Measurements from ENCODE around the gene ZNF780A. TPM values are rescaled to one million over a fixed set of nuclear protein-coding genes. Genes with fewer than 3 reads are reported as not detected.

The ZNF780A gene
- total and polyA plus RNA-seq, 2 of the 13 experiments (the other 11 are each of a cell fraction or from before 2014, with no cell fraction given): 13.5 to 22.7 TPM

DNA sequence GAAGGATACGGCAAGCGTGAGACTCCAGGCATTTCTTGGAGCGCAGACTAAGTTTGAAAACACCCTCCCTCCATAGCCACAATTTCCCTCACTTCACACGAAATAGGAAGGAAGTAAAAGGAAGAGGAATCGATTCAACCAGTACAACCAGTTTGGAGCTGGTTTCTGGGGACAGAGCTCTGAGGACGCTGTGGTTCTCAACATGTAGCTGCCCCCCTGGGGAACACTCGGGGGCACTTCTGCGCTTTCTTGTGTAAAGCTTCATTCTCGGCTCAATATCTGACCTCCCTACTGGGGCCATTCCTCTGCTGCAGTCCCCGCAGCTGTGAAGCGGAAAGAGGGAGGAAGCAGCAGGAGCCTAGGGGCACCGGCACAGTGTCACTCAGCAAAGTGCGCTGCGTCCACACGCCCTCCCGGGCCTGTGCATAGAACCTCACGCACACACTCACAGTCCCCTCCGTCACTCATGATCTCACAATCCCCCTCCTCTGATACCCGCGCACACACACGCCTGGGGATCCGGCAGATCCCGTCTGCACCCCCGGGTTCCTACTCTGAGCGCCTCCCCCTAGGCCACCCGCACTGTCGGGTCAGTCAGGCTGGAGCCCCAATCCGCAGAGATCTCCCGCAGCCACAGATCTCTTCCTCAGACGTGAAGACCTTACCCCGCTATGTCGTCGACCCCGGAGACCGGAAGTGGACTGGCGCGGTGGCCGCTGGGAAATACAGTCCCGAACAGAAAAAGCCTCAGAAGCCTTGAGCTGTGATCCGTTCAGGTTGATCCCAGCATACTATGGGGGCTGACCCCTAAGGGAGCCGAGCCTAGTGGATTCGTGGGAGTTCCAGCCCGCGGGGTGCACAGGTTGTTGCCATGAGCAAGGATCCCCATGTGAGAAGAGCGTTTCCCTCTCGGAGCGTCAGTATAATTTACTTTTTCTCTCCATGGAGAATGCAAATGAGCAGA is at the start of gene ZNF780A (continued):
- TF ChIP-seq HDAC6 (IDR thresholded peaks at IDR 0.05; ENCODE audit: low read depth, low read length): no peak
- TF ChIP-seq AGO1 (IDR thresholded peaks at IDR 0.05; ENCODE audit: low read depth, low read length, poor library complexity, severe bottlenecking): peak; percentile 35
- TF ChIP-seq ZSCAN9 (CRISPR knock-in tag; IDR thresholded peaks at IDR 0.05; ENCODE audit: borderline replicate concordance): peak; percentile 90
- 0 out of 2 replicates have a peak, but pooled peaks have one; percentile 34 for TF ChIP-seq ZMYM4 (CRISPR knock-in tag; IDR thresholded peaks at IDR 0.05)
- TF ChIP-seq, protein P1, sequence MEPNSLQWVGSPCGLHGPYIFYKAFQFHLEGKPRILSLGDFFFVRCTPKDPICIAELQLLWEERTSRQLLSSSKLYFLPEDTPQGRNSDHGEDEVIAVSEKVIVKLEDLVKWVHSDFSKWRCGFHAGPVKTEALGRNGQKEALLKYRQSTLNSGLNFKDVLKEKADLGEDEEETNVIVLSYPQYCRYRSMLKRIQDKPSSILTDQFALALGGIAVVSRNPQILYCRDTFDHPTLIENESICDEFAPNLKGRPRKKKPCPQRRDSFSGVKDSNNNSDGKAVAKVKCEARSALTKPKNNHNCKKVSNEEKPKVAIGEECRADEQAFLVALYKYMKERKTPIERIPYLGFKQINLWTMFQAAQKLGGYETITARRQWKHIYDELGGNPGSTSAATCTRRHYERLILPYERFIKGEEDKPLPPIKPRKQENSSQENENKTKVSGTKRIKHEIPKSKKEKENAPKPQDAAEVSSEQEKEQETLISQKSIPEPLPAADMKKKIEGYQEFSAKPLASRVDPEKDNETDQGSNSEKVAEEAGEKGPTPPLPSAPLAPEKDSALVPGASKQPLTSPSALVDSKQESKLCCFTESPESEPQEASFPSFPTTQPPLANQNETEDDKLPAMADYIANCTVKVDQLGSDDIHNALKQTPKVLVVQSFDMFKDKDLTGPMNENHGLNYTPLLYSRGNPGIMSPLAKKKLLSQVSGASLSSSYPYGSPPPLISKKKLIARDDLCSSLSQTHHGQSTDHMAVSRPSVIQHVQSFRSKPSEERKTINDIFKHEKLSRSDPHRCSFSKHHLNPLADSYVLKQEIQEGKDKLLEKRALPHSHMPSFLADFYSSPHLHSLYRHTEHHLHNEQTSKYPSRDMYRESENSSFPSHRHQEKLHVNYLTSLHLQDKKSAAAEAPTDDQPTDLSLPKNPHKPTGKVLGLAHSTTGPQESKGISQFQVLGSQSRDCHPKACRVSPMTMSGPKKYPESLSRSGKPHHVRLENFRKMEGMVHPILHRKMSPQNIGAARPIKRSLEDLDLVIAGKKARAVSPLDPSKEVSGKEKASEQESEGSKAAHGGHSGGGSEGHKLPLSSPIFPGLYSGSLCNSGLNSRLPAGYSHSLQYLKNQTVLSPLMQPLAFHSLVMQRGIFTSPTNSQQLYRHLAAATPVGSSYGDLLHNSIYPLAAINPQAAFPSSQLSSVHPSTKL (CRISPR knock-in tag; IDR thresholded peaks at IDR 0.05): peak; percentile 61
- TF ChIP-seq ZNF792 (CRISPR knock-in tag; IDR thresholded peaks at IDR 0.05): 0 out of 2 replicates have a peak, but pooled peaks have one; percentile 41
- no peak for TF ChIP-seq ZNF101 (CRISPR knock-in tag; IDR thresholded peaks at IDR 0.05; ENCODE audit: borderline replicate concordance, low read depth)
- peak; percentile 29; the same call in 1 of the 2 replicates for TF ChIP-seq TARDBP (CRISPR knock-in tag; IDR thresholded peaks at IDR 0.05)
- 0 out of 2 replicates have a peak, but pooled peaks have one; percentile 79 for TF ChIP-seq ZNF431 (CRISPR knock-in tag; IDR thresholded peaks at IDR 0.05; ENCODE audit: borderline replicate concordance, low read depth)
- peak; percentile 44; the same call in 1 of the 3 replicates for TF ChIP-seq MXI1 (IDR thresholded peaks at IDR 0.05; ENCODE audit: borderline replicate concordance, low read depth, low read length)
- TF ChIP-seq TEAD3 (CRISPR knock-in tag; optimal IDR thresholded peaks at IDR 0.05; ENCODE audit: borderline replicate concordance): peak; percentile 73
- no peak for TF ChIP-seq NFIB (CRISPR knock-in tag; IDR thresholded peaks at IDR 0.05; ENCODE audit: borderline replicate concordance)
- TF ChIP-seq SOX6 (IDR thresholded peaks at IDR 0.05): no peak
- TF ChIP-seq SOX6 (CRISPR knock-in tag; IDR thresholded peaks at IDR 0.05): 0 out of 2 replicates have a peak, but pooled peaks have one; percentile 4
- TF ChIP-seq SOX5 (CRISPR knock-in tag; IDR thresholded peaks at IDR 0.05; ENCODE audit: borderline replicate concordance): peak; percentile 40; the same call in 1 of the 2 replicates
- TF ChIP-seq ARHGAP35 (CRISPR knock-in tag; IDR thresholded peaks at IDR 0.05; ENCODE audit: borderline replicate concordance): peak; percentile 62; the same call in 1 of the 2 replicates
- TF ChIP-seq ARNTL (CRISPR knock-in tag; IDR thresholded peaks at IDR 0.05): no peak
- TF ChIP-seq, protein P2, sequence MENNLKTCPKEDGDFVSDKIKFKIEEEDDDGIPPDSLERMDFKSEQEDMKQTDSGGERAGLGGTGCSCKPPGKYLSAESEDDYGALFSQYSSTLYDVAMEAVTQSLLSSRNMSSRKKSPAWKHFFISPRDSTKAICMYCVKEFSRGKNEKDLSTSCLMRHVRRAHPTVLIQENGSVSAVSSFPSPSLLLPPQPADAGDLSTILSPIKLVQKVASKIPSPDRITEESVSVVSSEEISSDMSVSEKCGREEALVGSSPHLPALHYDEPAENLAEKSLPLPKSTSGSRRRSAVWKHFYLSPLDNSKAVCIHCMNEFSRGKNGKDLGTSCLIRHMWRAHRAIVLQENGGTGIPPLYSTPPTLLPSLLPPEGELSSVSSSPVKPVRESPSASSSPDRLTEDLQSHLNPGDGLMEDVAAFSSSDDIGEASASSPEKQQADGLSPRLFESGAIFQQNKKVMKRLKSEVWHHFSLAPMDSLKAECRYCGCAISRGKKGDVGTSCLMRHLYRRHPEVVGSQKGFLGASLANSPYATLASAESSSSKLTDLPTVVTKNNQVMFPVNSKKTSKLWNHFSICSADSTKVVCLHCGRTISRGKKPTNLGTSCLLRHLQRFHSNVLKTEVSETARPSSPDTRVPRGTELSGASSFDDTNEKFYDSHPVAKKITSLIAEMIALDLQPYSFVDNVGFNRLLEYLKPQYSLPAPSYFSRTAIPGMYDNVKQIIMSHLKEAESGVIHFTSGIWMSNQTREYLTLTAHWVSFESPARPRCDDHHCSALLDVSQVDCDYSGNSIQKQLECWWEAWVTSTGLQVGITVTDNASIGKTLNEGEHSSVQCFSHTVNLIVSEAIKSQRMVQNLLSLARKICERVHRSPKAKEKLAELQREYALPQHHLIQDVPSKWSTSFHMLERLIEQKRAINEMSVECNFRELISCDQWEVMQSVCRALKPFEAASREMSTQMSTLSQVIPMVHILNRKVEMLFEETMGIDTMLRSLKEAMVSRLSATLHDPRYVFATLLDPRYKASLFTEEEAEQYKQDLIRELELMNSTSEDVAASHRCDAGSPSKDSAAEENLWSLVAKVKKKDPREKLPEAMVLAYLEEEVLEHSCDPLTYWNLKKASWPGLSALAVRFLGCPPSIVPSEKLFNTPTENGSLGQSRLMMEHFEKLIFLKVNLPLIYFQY (CRISPR knock-in tag; IDR thresholded peaks at IDR 0.05; ENCODE audit: borderline replicate concordance): peak; percentile 70; the same call in 1 of the 2 replicates
- peak; percentile 73; the same call in 1 of the 2 replicates for TF ChIP-seq ZNF44 (CRISPR knock-in tag; IDR thresholded peaks at IDR 0.05)
- TF ChIP-seq GATA4 (IDR thresholded peaks at IDR 0.05; ENCODE audit: borderline replicate concordance, low read depth): peak; percentile 61; the same call in 1 of the 2 replicates
- TF ChIP-seq DMAP1 (CRISPR knock-in tag; IDR thresholded peaks at IDR 0.05): peak; percentile 74
- TF ChIP-seq ZFY (CRISPR knock-in tag; IDR thresholded peaks at IDR 0.05): peak; percentile 87
- TF ChIP-seq HCFC1 (IDR thresholded peaks at IDR 0.05; ENCODE audit: low read depth, low read length): peak; percentile 65
